ENCODE measurements around the gene AKAP3. TPM values are rescaled to one million over a fixed set of nuclear protein-coding genes. Genes with fewer than 3 reads are reported as not detected.

AKAP3 gene
- total and polyA plus RNA-seq, 8 donors: 0.29 to 1.3 (median 0.48) TPM; not detected in 2

- no peak for TF ChIP-seq CTCF (IDR thresholded peaks at IDR 0.05)
- TF ChIP-seq POLR2A (IDR thresholded peaks at IDR 0.05): no peak
- no peak for TF ChIP-seq EP300 (IDR thresholded peaks at IDR 0.05)
- no peak for TF ChIP-seq POLR2AphosphoS5 (IDR thresholded peaks at IDR 0.05)
- DNase-seq: no peak
- WGBS, 5 donors: 55 to 76% (median 63%) methylated on average over 7 of the region's 7 CpGs
- Histone ChIP-seq H3K4me1 (peaks cover 0 to 5% (median 0%) of the 10 kb centered on the region in 4 donors), H3K36me3 (no peaks in the 10 kb centered on the region), H3K27me3 (no peaks in the 10 kb centered on the region), H3K4me3 (no peak overlapping the region), H3K27ac (no peak overlapping the region), H3K9me3 (no peaks in the 10 kb centered on the region)
- intact Hi-C loops (cut with DNase I; ENCODE audit: low total_unique reads): no loop called here
These were observed 57.6 kb downstream of the AKAP3 start for GRCh38 chr12:4591180-4591687.

GRCh38 chr12:4589941-4590340 is 58.9 kb downstream of the AKAP3 start:
- Histone ChIP-seq H3K4me1 (peaks cover 0 to 5% (median 0%) of the 10 kb centered on the region in 4 donors), H3K27ac (no peak overlapping the region), H3K9me3 (no peaks in the 10 kb centered on the region), H3K27me3 (peaks cover 0 to 5% (median 0%) of the 10 kb centered on the region in 3 donors), H3K36me3 (no peaks in the 10 kb centered on the region), H3K4me3 (no peak overlapping the region)
- no peak for TF ChIP-seq EP300 (IDR thresholded peaks at IDR 0.05)
- no peak for TF ChIP-seq POLR2A (IDR thresholded peaks at IDR 0.05)
- no peak for TF ChIP-seq POLR2AphosphoS5 (IDR thresholded peaks at IDR 0.05)
- no peak for TF ChIP-seq CTCF (IDR thresholded peaks at IDR 0.05)
- no peak for DNase-seq
- 27 to 77% (median 64%) methylated on average over 2 of the region's 2 CpGs for WGBS, 5 donors
- intact Hi-C loops (cut with DNase I; ENCODE audit: low total_unique reads): no loop called here

- TF ChIP-seq EP300 (IDR thresholded peaks at IDR 0.05): no peak
- no peak for TF ChIP-seq POLR2AphosphoS5 (IDR thresholded peaks at IDR 0.05)
- TF ChIP-seq CTCF (IDR thresholded peaks at IDR 0.05): no peak
- TF ChIP-seq POLR2A (IDR thresholded peaks at IDR 0.05): no peak
- no peaks in the 10 kb centered on the region for H3K36me3 ChIP-seq
- no peak overlapping the region for H3K27ac ChIP-seq
- intact Hi-C loops (cut with DNase I; ENCODE audit: low total_unique reads): no loop called here
- no peak overlapping the region for H3K4me3 ChIP-seq
- no peak for DNase-seq
- peaks cover 0 to 5% (median 0%) of the 10 kb centered on the region in 4 donors for H3K4me1 ChIP-seq
- peaks cover 0 to 9% (median 0%) of the 10 kb centered on the region in 3 donors for H3K27me3 ChIP-seq
- no peaks in the 10 kb centered on the region for H3K9me3 ChIP-seq
- WGBS, 5 donors: 89 to 96% (median 94%) methylated on average over 3 of the region's 3 CpGs
These were observed 59.9 kb downstream of the AKAP3 start for GRCh38 chr12:4588916-4589315.

GRCh38 chr12:4587108-4587507 is 61.7 kb downstream of the AKAP3 start:
- H3K36me3 ChIP-seq: no peaks in the 10 kb centered on the region
- WGBS, 5 donors: 55 to 67% (median 61%) methylated on average over 9 of the region's 9 CpGs

More at GRCh38 chr12:4587108-4587507, 61.7 kb downstream of the AKAP3 start:
- no peak overlapping the region for H3K4me3 ChIP-seq
- no peak for DNase-seq
- peaks cover 0 to 5% (median 0%) of the 10 kb centered on the region in 4 donors for H3K4me1 ChIP-seq
- no peaks in the 10 kb centered on the region for H3K9me3 ChIP-seq
- TF ChIP-seq POLR2A (IDR thresholded peaks at IDR 0.05) (no peak), CTCF (IDR thresholded peaks at IDR 0.05) (no peak), POLR2AphosphoS5 (IDR thresholded peaks at IDR 0.05) (no peak), EP300 (IDR thresholded peaks at IDR 0.05) (no peak)
- H3K27me3 ChIP-seq: peaks cover 0 to 14% (median 0%) of the 10 kb centered on the region in 3 donors
- H3K27ac ChIP-seq: no peak overlapping the region
- intact Hi-C loops (cut with DNase I; ENCODE audit: low total_unique reads): no loop called here
